H1 (cell line): ENCODE measurements around the gene SOWAHD.

Source experiments
- ATF3 ChIP-seq: IDR thresholded peaks from 2 replicates; pipeline ENCODE4 v1.6.1; 2011; ENCODE audit warnings: low read depth, mild to moderate bottlenecking, low read length; ENCODE audit not compliant: insufficient read depth
- NRF1 ChIP-seq: IDR thresholded peaks from 2 replicates; pipeline ENCODE4 v1.6.1; 2011; ENCODE audit warnings: mild to moderate bottlenecking, low read depth, low read length, improper control_type of control experiment
- RFX5 ChIP-seq: IDR thresholded peaks from 2 replicates; pipeline ENCODE4 v1.6.1; 2011; ENCODE audit warnings: low read depth, low read length, improper control_type of control experiment, borderline replicate concordance

GRCh38 chrX:119726900-119727555, 31.4 kb upstream of the SOWAHD start:
- no peak for TF ChIP-seq NRF1
- TF ChIP-seq ATF3 = no peak
- TF ChIP-seq RFX5 = no peak
